GM21381 (cell line): Measurements from ENCODE around the gene SLC16A12.
"Not testable (repeated sequence)": the region's sequence is repeated elsewhere in the genome, so short reads cannot be mapped to it uniquely, and the experiment has no call there.

Experiments used
- ATAC-seq: cut with Tn5 transposase; IDR thresholded peaks from one replicate; pipeline ENCODE4 v1.9.1; 2021; ENCODE audit warnings: mild to moderate bottlenecking, moderate library complexity; ENCODE audit not compliant: unreplicated experiment

The SLC16A12 gene

GRCh38 chr10:89549510-89549909, 14.1 kb upstream of the SLC16A12 start:
- no peak for ATAC-seq

DNA sequence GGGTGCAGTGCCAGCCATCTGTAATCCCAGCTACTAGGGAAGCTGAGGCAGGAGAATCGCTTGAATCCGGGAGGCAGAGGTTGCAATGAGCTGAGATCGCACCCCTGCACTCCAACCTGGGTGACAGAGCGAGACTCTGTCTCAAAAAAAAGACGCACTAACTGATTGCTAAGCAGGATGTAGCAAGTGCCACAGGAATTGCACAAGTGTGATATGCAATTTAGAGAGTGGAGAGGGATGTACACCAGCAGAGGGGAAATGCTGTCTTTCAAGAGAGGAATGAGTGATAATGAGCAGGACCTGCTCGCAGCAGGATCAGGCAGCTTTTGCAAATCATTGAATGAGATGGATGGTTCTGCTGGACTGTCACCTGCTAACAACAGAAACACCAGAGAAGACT, 13.3 kb upstream of the SLC16A12 start:
- ATAC-seq = no peak

GRCh38 chr10:89547853-89548513, 12.6 kb upstream of the SLC16A12 start:
- ATAC-seq = no peak

GRCh38 chr10:89546651-89547050, 11.3 kb upstream of the SLC16A12 start:
- not testable (repeated sequence) for ATAC-seq

DNA sequence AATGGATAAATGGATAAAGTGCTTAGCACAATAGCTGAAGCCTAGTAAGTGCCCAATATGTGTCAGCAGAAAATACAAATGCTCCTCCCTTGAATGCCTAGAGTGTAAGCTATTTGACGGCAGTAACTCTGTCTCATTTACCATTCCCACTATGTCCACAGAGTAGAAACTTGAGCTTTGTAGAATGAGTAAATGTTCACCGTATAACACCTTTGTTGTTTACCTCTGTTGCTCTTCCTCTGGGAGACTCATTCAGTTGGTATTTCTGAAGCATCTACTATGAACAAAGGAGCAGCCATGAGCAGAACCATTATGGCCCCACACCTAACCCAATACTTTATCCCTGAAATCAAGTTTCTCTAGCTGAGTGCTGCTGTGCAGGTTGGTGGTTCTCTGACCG, 8.4 kb upstream of the SLC16A12 start:
- ATAC-seq = no peak

- ATAC-seq = no peak
Observed at GRCh38 chr10:89540420-89540949, 5.1 kb upstream of the SLC16A12 start.

- no peak for ATAC-seq
Observed at GRCh38 chr10:89537364-89537763, 2.0 kb upstream of the SLC16A12 start.

DNA sequence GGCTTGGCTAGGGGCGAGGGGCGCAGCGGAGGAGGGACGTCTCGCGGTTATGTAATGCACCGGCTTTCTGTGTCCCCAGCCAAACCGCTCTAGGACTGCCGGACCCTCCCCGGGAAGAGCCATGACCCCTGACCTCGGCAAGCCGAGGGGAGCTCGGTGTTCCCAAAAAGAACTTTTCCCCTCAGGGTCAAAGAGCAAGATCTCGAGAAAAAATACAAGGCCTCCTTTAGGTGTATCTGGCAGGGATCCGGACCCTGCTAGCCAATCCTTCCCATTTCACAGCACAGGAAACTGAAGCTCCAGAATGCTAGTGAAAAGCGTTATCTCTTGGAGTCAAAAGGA, 590 bp upstream of the SLC16A12 start:
- no peak for ATAC-seq

GRCh38 chr10:89534826-89535166, 598 bp downstream of the SLC16A12 start:
- ATAC-seq = no peak

DNA sequence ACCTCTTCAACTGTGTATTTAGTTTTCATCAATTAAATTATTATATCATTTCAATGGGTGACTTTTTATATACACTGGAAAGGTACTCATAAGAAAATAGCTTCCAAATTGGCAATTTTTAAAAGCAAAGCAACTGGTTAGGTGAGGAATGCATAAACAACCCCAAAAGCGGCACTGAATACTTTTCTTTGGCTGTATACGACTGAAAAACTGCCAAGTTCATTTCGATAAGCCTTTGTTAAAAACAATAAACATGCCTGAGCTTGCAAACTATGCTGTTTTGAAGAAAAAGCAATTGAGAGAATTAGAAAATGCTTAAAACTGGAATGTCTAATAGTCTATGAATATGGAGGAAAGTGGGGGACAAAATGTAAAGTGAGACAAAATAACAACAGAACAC, 2.9 kb downstream of the SLC16A12 start:
- ATAC-seq = no peak

DNA sequence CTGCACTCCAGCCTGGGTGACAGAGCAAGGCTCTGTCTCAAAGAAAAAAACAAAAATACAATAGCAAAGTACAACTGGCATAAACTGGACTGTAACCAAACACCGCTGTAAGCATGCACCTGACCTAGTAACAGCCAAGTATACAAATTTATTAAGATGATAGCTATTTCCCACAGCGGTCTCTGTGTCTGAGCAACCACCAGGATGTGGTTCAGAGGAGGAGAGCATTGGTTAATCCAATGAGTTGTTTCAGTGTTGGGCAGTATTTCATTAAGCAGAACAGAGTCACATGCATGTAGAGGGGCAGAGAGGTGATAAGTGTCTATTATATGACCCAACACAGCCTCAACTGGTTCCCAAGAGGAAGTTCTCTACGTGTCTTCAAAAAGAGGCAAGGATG, 4.0 kb downstream of the SLC16A12 start:
- ATAC-seq = no peak

GRCh38 chr10:89529711-89530110, 5.7 kb downstream of the SLC16A12 start:
- ATAC-seq = not testable (repeated sequence)

DNA sequence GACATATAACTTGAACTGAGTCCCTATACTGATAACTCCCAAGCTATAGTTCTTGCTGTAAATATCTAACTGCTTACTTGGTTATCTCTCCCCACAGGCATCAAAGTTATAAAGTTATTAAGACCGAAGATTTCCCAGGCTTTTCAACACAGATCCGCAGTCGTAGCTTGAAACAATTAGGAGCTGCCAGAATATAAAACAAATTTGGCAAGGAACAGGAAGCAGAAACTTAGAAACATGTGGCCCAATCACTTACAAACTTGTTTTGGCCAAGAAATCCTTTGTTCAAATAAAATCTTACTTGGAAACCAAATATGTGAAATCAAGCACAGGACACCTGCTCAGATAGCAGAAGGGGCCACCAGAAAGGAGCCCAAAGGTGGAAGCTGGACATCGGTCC, 9.0 kb downstream of the SLC16A12 start:
- ATAC-seq = no peak

- no peak for ATAC-seq
Observed at GRCh38 chr10:89525556-89525955, 9.8 kb downstream of the SLC16A12 start.

DNA sequence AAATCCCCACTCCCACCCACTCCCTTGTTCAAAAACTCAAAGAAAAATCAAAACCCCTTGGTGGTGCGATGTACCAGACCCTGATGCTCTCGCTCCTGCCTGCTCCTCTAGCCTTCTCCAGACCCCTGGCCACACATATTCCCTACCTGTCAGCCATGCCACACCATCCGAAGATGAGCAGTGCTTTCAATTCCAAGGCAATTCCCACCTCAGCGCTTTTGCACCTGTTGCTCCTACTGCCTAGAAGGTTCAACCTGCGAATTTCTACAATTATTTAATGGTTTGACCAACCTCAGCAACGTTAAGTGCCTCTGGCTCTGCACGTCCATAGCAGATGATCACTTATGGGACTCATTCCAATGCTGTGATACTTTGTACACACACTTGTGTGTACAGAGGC, 11.1 kb downstream of the SLC16A12 start:
- no peak for ATAC-seq

- no peak for ATAC-seq
Observed at GRCh38 chr10:89523274-89523673, 12.1 kb downstream of the SLC16A12 start.

GRCh38 chr10:89522463-89522862, 12.9 kb downstream of the SLC16A12 start:
- no peak for ATAC-seq

- no peak for ATAC-seq
Observed at GRCh38 chr10:89521368-89521767, 14.0 kb downstream of the SLC16A12 start.

DNA sequence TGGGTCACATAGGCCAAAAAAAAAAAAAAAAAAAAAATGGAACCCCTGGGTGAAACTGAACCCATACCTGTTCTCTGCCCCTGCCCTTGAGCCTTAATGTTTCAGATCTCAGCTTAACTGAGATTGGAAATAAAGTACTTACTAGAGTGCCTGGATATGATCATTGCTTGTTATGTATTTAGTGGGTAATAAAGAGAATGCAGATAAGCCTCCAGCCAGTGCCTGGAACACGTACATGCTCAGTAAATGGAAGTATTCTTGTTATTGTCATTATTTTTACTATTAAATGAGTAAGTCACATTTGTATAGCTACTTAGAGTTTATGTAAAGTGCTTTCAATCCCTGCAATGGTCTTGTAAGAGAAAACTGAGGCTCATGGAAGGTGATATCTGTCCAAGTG, 14.7 kb downstream of the SLC16A12 start:
- ATAC-seq = no peak

DNA sequence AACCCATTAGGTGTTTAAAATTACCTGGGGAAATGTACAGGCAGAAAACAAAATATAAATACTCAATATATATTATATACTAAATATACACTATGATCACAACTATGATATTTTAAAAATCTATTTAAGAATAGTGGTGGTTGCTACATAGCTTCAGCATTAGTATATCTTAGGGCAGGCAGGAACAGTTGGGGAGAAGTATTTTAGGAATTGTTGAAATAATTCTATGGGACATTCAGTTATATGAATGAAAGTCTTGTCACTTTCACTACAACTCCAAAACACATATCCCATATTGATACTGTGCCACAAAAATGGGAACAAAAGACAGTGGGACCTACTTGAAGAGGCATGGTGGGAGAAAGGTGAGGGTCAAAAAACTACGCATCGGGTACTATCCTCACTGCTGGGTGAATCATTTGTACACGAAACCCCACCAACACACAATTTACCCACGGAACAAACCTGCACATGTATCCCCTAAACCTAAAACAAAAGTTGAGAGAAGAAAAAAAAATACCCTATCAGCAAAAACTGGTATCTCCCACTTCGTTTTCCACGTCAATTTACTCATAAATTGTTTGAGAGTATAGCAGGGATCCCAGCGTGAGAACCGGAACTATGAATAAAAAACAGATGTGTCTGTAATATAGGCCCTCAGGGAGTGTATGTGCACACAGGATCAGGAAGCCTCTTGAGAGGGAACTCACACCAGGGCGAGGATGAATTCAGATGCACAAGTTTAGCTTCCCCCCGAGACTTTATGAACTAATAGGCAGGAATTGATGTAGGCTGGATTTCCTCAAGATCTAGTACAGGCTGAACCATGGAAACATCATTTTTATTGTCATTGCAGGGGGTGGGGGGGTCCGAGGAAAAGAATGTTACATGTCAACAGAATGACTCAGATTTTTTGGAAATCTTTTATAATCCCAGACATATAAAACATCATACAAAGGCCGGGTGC, 16.2 kb downstream of the SLC16A12 start:
- no peak for ATAC-seq

DNA sequence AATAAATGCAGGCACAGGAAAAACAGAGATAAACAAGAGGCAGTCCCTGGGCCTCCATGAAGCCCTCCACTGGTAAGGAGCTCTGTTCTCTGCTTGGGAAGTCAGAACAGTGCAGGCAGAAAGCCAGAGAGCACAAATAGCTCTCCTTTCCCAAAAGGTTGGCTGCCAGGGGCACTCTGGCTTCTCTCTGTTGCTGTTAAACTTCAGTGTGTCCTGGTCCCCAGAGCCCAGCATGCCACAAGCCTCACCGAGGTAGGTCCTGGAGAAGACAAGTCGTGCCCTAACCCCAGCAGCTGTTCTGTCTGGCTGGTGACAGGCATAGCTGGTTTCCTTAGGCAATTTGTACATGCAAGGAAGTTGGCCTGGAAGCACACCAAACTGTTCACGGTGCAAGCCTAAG, 17.3 kb downstream of the SLC16A12 start:
- no peak for ATAC-seq

DNA sequence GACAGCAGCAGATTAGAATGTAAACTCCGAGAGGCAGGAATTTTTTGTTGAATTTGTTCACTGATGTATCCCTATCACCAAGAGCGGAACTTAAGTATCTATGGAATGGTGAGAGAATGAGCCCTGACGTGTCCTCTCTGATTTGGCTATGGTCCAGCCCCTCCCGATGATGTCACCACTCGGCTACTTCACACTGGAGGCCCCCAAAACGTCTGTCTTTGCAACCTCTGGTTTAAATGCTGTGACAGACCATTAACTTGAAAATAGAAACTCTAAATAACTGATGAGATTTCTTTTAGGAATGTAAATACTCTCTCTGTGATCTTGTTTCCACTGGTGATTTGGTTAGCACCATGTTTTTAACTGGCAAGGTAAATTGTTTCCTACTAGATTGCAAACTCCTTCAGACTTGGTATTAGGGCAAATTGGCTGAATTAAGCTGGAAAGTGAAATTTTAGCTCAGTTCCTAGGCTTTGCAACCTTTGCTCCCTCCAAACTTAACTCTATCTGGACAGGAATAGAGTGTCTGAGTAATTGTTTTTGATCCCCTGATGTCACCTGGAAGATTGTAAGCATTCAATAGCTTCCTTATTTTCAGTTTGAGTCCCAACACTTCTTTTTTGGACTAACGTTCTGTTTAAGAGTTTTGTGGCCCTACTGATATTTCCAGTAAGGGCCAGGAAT, 19.1 kb downstream of the SLC16A12 start:
- ATAC-seq = no peak
